Measurements from ENCODE around the gene TMCC2. TPM values are rescaled to one million over a fixed set of nuclear protein-coding genes. Genes with fewer than 3 reads are reported as not detected.

Gene TMCC2
- total RNA-seq, 1 donor from 2014 or later: 3.4 TPM

DNA sequence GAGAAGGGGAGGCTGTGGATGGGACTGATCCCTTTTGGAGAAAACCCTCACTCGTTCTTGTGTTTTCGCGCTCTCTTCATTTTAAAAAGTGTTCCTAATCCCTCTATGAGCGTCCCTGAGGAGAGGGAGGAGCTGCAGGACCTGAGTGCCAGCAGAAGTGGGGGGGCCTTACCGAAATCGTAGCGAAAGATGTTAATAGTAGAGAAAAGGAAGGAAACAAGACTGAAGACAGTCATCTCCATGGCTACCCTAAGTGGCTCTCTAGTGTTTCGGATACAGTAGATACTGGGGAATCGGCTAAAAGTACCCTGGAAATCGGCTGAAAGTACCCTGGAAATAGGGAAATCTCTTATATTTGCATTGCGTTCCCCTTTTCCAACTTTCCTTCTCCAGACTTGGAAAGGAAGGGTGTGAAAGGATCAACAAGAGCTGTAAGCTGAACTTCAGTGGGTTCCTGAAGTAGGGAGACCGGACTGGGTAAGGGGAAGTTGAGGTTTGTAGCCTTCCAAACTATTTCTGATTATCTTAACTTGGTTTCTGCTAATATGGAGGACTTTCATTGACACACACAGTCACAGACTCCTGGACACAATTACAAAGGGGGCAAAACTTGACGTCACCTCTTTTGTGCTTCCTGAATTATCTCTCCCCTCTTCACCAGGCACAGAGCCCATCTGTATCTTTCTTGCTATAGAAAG lies 15.8 kb upstream of the TMCC2 start:
- no peaks in the 10 kb centered on the region for H3K36me3 Mint-ChIP-seq (ENCODE audit: unreplicated experiment)
- no peaks in the 10 kb centered on the region for H3K9me3 Mint-ChIP-seq (ENCODE audit: unreplicated experiment)
- H3K4me3 Mint-ChIP-seq (ENCODE audit: unreplicated experiment): peak overlapping the region; percentile 95
- H3K27me3 Mint-ChIP-seq (ENCODE audit: unreplicated experiment): peaks cover 16% of the 10 kb centered on the region
- TF ChIP-seq, protein P1, sequence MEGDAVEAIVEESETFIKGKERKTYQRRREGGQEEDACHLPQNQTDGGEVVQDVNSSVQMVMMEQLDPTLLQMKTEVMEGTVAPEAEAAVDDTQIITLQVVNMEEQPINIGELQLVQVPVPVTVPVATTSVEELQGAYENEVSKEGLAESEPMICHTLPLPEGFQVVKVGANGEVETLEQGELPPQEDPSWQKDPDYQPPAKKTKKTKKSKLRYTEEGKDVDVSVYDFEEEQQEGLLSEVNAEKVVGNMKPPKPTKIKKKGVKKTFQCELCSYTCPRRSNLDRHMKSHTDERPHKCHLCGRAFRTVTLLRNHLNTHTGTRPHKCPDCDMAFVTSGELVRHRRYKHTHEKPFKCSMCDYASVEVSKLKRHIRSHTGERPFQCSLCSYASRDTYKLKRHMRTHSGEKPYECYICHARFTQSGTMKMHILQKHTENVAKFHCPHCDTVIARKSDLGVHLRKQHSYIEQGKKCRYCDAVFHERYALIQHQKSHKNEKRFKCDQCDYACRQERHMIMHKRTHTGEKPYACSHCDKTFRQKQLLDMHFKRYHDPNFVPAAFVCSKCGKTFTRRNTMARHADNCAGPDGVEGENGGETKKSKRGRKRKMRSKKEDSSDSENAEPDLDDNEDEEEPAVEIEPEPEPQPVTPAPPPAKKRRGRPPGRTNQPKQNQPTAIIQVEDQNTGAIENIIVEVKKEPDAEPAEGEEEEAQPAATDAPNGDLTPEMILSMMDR (IDR thresholded peaks at IDR 0.05): no peak
- DNase-seq (ENCODE audit: extremely low spot score, unreplicated experiment): no peak
- peak overlapping the region; percentile 97 for H3K27ac Mint-ChIP-seq (ENCODE audit: unreplicated experiment)
- H3K4me1 Mint-ChIP-seq (ENCODE audit: unreplicated experiment): peaks cover 15% of the 10 kb centered on the region

DNA sequence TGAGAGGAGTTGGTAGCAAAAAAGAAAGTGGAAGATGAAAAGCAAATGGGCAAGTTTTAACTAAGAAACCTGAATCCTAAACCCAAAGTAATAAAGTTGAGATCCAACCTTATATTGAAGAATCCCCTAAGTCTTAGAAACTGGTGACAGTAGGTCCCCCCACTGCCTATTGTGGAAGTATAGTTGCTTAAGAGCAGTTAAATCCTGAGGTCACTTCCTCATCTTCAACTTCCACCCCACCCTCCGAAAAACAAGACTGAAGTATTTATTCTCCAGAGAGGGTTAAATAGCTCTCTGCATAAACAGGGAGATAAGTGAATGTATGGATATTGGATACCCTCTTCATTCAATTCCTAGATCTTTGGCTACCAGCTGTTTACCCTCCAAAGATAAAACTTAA lies 13.0 kb upstream of the TMCC2 start:
- Mint-ChIP-seq H3K27ac (ENCODE audit: unreplicated experiment) (no peak overlapping the region), H3K36me3 (ENCODE audit: unreplicated experiment) (no peaks in the 10 kb centered on the region), H3K4me3 (ENCODE audit: unreplicated experiment) (no peak overlapping the region), H3K9me3 (ENCODE audit: unreplicated experiment) (no peaks in the 10 kb centered on the region), H3K27me3 (ENCODE audit: unreplicated experiment) (peaks cover 28% of the 10 kb centered on the region), H3K4me1 (ENCODE audit: unreplicated experiment) (peaks cover 14% of the 10 kb centered on the region)
- no peak for DNase-seq (ENCODE audit: extremely low spot score, unreplicated experiment)
- TF ChIP-seq, protein P1 (IDR thresholded peaks at IDR 0.05): no peak

DNA sequence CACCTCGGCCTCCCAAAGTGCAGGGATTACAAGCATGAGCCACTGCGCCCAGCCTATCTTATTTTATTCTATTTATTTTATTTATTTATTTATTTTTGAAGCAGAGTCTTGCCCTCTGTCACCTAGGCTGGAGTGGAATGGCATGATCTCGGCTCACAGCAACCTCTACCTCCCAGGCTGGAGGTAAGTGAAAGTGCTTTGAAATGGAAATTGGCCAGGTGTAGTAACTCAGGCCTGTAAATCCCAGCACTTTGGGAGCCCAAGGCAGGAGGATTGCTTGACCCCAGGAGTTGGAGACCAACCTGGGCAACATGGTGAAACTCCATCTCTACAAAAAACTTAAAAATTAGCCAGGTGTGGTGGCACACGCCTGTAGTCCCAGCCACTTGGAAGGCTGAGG lies 11.2 kb upstream of the TMCC2 start:
- Mint-ChIP-seq H3K36me3 (ENCODE audit: unreplicated experiment) (no peaks in the 10 kb centered on the region), H3K27ac (ENCODE audit: unreplicated experiment) (no peak overlapping the region), H3K4me3 (ENCODE audit: unreplicated experiment) (no peak overlapping the region), H3K9me3 (ENCODE audit: unreplicated experiment) (no peaks in the 10 kb centered on the region), H3K4me1 (ENCODE audit: unreplicated experiment) (peaks cover 3% of the 10 kb centered on the region), H3K27me3 (ENCODE audit: unreplicated experiment) (peaks cover 28% of the 10 kb centered on the region)
- TF ChIP-seq, protein P1 (IDR thresholded peaks at IDR 0.05): no peak
- no peak for DNase-seq (ENCODE audit: extremely low spot score, unreplicated experiment)

DNA sequence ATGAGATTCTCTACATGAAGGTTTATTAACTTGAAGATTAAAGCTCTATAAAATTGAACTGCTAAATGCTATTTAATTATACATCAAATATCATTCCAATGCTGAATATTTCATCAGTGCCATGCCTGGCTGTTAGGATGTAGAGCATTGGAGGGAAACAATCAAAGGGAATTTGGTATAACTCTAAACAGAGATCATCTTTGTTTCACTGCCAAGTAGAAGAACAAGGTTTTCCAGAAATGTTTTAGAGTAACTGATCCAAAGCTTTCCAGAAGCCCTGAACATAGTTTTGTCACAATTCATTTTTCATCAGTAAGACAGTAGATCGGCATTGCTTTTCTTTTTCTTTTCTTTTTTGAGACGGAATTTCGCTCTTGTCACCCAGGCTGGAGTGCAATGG lies 10.3 kb upstream of the TMCC2 start:
- peaks cover 28% of the 10 kb centered on the region for H3K27me3 Mint-ChIP-seq (ENCODE audit: unreplicated experiment)
- no peaks in the 10 kb centered on the region for H3K36me3 Mint-ChIP-seq (ENCODE audit: unreplicated experiment)
- H3K4me1 Mint-ChIP-seq (ENCODE audit: unreplicated experiment): no peaks in the 10 kb centered on the region
- no peak for DNase-seq (ENCODE audit: extremely low spot score, unreplicated experiment)
- no peak overlapping the region for H3K4me3 Mint-ChIP-seq (ENCODE audit: unreplicated experiment)
- TF ChIP-seq, protein P1 (IDR thresholded peaks at IDR 0.05): no peak
- no peak overlapping the region for H3K27ac Mint-ChIP-seq (ENCODE audit: unreplicated experiment)
- H3K9me3 Mint-ChIP-seq (ENCODE audit: unreplicated experiment): no peaks in the 10 kb centered on the region

DNA sequence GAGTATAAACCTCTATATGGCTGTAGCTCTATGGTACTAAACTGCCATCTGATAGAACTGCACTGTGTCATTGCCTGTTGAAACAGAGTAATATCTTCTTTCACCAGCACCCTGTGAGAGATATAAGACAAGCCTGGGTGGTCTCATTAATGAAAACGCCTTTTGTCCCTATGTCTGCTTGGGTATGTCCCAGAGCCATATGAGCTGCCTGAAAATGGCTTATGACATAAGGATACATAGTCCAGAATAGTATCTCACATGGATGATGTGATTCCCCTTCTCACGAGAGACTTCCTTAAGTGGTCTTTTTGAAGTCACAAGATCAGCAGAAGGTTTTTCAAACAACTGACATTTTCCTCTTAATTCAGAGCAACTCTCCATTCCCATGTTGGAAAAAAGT lies 7.3 kb upstream of the TMCC2 start:
- peaks cover 32% of the 10 kb centered on the region for H3K27me3 Mint-ChIP-seq (ENCODE audit: unreplicated experiment)
- H3K36me3 Mint-ChIP-seq (ENCODE audit: unreplicated experiment): no peaks in the 10 kb centered on the region
- no peaks in the 10 kb centered on the region for H3K4me1 Mint-ChIP-seq (ENCODE audit: unreplicated experiment)
- no peaks in the 10 kb centered on the region for H3K9me3 Mint-ChIP-seq (ENCODE audit: unreplicated experiment)
- DNase-seq (ENCODE audit: extremely low spot score, unreplicated experiment): no peak
- TF ChIP-seq, protein P1 (IDR thresholded peaks at IDR 0.05): no peak
- no peak overlapping the region for H3K4me3 Mint-ChIP-seq (ENCODE audit: unreplicated experiment)
- H3K27ac Mint-ChIP-seq (ENCODE audit: unreplicated experiment): no peak overlapping the region
